GM18517 (cell line): ENCODE measurements around the gene DCUN1D2.
"Not testable (repeated sequence)": the region's sequence is repeated elsewhere in the genome, so short reads cannot be mapped to it uniquely, and the experiment has no call there.

ENCODE experiments used
- ATAC-seq: cut with Tn5 transposase; IDR thresholded peaks from one replicate; pipeline ENCODE4 v1.9.1; 2021; ENCODE audit warnings: mild to moderate bottlenecking, moderate library complexity; ENCODE audit not compliant: unreplicated experiment

DCUN1D2 gene

GRCh38 chr13:113448885-113449692, 41.4 kb downstream of the DCUN1D2 start:
- ATAC-seq, result no peak

DNA sequence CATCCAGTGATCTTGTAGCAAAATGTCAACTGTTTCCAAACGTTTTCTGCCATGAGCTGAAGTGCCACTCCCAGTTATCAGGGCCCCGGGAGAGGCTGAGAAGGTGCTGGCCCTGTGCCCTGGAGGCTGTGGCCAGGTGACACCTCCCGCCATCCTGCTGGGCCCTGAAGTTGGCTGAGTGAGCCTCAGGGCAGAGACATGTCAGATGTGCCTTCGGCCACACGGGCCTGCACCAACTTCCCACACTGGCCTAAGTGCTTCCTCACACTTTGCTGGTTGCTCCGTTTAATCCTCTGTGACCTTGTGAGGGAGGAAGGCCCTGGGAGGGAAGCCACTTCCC, 42.0 kb downstream of the DCUN1D2 start:
- ATAC-seq, result no peak

DNA sequence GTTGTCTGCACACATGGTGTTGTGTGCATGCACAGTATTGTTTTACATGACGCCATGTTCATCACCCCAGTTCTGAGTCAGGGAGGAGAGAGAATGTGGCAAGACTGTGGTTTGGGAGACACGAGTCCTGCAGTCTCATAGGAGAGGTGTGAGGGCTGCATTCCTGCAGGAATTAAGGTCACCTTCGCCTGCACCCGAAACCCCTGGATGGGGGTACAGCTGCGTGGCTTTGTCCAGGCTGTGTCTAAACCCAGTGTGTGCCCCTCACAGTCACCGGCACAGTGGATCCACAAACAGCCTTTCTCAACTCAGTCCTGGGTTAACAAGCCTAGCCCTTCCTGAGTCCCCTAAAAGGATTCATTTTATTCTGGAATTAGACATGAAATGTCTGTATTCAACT, 42.9 kb downstream of the DCUN1D2 start:
- ATAC-seq, result no peak

GRCh38 chr13:113446488-113446854, 44.0 kb downstream of the DCUN1D2 start:
- no peak for ATAC-seq

DNA sequence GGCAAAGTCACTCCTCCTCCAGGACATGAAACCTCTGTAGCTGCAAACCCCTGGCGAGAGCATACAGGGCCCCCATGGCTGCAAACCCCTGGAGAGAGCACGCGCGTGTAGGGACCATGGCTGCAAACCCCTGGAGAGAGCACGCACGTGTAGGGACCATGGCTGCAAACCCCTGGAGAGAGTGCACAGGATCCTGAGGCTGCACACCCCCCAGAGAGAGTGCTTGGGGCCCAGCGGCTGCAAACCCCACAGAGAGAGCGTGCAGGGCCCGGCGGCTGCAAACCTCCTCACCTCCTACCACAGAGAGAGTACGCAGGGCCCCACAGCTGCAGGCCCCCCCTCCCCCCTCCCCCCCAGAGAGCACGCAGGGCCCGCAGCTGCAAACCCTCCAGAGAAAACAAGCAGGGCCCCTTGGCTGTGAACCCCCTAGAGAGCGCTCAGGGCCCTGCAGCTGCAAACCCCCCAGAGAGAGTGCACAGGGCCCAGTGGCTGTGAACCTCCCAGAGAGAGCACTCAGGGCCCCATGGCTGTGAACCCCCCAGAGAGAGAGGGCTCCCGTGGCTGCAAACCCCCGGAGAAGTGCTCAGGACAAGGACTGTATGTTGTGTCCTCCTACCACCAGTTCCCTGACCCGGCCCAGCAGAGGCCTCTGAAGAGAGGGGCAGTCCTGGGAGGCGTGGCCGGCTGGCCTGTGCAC, 44.6 kb downstream of the DCUN1D2 start:
- no peak for ATAC-seq

GRCh38 chr13:113443991-113444390, 46.5 kb downstream of the DCUN1D2 start:
- no peak for ATAC-seq

- ATAC-seq, result no peak
Observed at GRCh38 chr13:113442985-113443362, 47.5 kb downstream of the DCUN1D2 start.

DNA sequence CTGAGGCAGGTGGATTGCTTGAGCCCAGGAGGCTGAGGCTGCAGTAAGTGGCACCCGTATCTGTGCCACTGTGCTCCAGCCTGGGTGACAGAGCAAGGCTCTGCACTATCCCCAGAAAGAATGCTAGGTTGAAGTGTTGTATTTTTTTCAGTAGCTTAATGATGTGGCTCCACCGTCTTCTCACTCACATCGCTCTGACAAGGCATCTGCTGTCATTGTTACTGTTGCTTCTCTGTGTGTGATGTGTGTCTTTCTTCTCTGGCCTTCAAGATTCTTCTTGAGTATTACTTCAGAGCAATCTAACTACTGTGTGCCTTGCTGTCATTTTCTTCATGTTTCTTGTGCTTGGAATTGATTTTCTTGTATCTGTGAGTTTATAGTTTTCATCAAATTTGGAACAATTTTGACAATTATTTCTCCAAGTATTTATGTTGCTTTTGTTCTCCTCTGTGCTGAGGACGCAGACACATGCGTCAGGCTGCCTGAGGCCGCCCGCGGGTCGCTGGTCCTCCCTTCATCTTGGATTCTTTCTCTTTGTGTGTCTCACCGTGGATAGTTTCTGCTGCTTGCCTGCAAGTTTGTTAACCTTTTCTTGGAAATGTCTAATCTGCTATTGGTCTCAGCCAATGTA, 48.0 kb downstream of the DCUN1D2 start:
- ATAC-seq, result no peak

DNA sequence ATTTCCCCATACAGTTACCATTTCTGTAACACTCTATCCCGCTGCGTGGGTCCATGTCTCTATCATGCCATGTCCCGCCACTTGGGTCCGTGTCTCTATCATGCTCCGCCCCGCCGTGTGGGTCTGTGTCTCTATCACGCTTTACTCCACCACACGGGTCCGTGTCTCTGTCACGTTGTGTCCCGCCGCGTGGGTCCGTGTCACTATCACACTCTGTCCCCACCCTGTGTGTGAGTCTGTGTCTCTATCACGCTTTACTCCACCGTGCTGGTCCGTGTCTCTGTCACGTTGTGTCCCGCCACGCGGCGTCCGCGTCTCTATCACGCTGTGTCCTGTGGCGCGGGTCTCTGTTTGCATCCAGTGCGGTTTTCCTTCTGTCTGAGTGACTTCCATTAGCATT, 48.9 kb downstream of the DCUN1D2 start:
- ATAC-seq, result no peak

DNA sequence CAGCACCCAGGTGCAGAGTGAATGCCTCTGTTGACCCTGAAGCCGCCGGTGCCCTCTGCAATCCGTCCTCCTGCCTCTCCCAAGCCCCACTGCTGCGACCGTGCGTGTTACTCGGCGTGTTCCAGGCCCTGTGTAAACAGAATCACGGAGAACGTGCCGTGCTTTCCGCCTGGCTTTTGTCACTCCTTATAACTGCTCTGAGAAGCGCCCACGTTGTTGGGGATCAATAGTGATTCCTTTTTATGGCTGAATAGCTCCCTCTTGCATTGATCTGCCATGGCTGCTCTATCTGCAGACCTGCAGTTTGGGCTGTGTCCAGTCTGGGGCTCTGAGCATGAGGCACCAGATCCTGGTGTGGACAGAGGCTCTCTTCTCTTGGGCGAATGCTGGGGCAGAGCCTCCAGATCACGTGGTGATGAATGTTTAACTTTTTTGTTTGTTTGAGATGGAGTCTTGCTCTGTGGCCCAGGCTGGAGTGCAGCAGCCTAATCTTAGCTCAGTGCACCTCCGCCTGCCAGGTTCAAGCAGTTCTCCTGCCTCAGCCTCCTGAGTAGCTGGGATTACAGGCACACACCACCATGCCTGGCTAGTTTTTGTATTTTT, 53.0 kb downstream of the DCUN1D2 start:
- no peak for ATAC-seq

- ATAC-seq, result not testable (repeated sequence)
Observed at GRCh38 chr13:113436866-113437265, 53.6 kb downstream of the DCUN1D2 start.

GRCh38 chr13:113435907-113436306, 54.6 kb downstream of the DCUN1D2 start:
- ATAC-seq, result not testable (repeated sequence)

- ATAC-seq, result no peak
Observed at GRCh38 chr13:113433391-113433916, 57.1 kb downstream of the DCUN1D2 start.

- no peak for ATAC-seq
Observed at GRCh38 chr13:113432506-113433270, 57.8 kb downstream of the DCUN1D2 start.

DNA sequence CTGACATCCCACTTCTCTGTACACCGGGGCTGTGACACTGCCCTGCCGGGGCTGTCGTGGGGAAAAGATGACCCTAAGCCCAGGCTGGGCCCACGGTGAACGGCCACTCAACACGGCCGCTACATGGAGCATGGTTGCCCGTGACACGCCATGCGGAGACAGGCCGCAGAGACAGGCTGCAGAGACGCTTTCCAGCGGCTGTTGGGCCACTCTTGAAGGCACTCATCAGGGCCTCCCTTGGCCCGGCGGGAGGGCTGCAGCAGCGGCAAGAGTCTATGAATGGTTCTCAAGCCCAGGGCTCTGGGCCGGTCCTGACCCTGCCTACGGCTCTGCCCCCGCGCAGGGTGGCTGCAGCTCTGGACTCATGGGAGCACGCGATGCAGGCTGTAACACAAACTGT, 59.3 kb downstream of the DCUN1D2 start:
- no peak for ATAC-seq

DNA sequence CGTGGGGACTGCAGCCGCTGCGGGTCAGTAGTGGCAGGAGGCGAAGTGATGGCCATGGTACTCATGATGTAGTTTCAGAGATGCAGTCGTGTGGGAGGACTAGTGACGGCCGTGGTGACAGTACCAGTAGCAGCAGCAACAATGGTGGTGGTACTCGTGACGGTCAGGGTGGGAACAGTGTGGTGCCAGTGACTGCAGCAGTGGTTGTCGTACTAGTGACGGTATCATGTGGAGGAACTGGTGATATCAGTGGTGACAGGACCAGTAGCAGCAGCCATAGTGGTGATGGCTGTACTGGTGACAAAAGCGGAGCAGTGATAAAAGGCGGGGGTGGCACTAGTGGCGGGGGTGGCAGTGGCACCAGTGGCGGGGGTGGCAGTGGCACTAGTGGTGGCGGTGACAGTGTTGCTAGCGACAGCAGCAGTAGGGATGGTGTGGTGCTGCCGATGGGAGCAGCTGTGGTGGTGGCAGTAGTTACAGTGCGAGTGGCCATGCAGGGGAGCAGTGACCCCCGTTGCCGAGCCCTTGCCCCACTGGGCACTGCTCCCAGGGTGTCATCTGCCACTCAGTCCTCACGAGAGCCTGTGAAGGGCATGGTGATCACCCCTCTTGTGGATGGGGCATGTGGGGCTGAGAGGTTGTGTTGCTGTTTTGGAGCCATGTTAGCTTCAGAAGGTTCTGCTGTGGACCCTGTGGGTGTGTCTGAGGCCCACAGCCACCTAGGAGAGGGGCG, 60.0 kb downstream of the DCUN1D2 start:
- no peak for ATAC-seq

GRCh38 chr13:113429608-113429985, 60.9 kb downstream of the DCUN1D2 start:
- no peak for ATAC-seq

DNA sequence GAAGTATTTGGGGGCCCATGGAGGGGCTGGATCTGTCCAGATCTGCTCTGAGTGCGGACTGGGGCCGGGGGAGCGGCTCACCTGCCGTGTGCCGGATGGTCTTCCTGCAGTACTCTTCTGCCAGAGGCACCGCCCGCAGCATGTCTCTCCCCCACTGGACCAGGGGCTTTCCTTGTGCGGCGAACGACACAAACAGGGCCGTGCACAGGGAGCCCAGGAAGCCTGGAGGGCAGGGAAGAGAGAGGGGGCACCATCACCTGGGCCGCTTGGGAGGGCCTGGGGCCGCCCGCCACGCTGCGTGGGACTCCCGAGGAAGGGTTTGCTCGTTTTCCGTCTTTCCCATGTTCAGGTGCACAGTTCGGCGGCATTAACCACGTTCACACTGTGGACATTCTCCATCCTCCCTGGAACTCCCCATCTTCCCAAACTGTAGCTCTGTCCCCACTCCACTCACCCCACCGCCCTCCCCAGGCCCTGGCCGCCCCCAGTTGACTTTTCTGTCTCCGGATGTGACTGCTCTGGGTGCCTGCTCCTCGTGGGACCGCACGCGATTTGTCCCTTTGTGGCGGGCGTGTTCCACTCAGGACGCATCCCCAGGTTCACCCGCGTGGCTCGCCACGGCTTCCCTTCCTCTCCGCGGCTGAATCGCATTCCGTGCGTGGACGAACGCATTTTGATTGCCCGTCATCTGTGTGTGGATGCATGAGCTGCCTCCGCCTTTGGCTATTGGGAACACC, 61.5 kb downstream of the DCUN1D2 start:
- no peak for ATAC-seq

GRCh38 chr13:113428469-113428865, 62.0 kb downstream of the DCUN1D2 start:
- no peak for ATAC-seq
